Subcutaneous preadipocyte (primary cell): ENCODE measurements around the gene MSGN1. TPM values are rescaled to one million over a fixed set of nuclear protein-coding genes. Genes with fewer than 3 reads are reported as not detected.

Experiments used
- total RNA-seq: library from RNA; depleted of rRNA; stranded (reverse); fragments of >200 nt; gene quantifications from 2 replicates; pipeline ENCODE4 v1.2.3, GENCODE V29; 2012

MSGN1 gene, protein sequence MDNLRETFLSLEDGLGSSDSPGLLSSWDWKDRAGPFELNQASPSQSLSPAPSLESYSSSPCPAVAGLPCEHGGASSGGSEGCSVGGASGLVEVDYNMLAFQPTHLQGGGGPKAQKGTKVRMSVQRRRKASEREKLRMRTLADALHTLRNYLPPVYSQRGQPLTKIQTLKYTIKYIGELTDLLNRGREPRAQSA
- total RNA-seq: not detected in 2 replicates

DNA sequence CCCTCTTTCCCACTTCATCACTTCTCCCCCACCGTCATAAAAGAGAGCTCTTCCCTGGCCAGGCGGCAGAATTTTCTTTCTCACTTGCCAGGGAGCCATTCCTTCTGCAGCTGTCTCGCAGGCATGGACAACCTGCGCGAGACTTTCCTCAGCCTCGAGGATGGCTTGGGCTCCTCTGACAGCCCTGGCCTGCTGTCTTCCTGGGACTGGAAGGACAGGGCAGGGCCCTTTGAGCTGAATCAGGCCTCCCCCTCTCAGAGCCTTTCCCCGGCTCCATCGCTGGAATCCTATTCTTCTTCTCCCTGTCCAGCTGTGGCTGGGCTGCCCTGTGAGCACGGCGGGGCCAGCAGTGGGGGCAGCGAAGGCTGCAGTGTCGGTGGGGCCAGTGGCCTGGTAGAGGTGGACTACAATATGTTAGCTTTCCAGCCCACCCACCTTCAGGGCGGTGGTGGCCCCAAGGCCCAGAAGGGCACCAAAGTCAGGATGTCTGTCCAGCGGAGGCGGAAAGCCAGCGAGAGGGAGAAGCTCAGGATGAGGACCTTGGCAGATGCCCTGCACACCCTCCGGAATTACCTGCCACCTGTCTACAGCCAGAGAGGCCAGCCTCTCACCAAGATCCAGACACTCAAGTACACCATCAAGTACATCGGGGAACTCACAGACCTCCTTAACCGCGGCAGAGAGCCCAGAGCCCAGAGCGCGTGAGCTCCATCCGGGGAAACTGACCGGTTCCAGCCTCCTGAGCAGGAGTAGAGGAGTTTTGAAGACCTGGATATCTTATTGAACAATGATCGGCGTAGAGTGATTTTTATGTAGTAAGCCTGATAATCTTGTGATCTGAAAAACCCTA, at the start of gene MSGN1:
Gene MSGN1 (plus strand): TSS at position 65 of the 850 bp plus-strand sequence. CDS start 59 bp downstream, at position 124.

Other genes starting within 250 kb of the MSGN1 start
- gene SMC6, start 62.6 kb upstream of the MSGN1 start, total RNA-seq: 18.7 and 25.6 TPM in 2 replicates
- 14.7 and 25.4 TPM in 2 replicates for gene GEN1, start 62.3 kb upstream of the MSGN1 start, total RNA-seq
- gene KCNS3, start 62.2 kb downstream of the MSGN1 start, total RNA-seq: 0.39 and 1.1 TPM in 2 replicates